HepG2 (cell line): Measurements from ENCODE around the gene TAF1C. TPM values are rescaled to one million over a fixed set of nuclear protein-coding genes. Genes with fewer than 3 reads are reported as not detected.

ENCODE experiments used
- ATAC-seq: fragments of 200-7000 bp; cut with Tn5 transposase; 3 replicates; pipeline ENCODE4 v1.9.1; 2020; ENCODE audit warnings: mild to moderate bottlenecking, moderate library complexity
- BruUV-seq: library from RNA; stranded (reverse); fragments of 400-500 nt; replicated peaks from 2 replicates; lab custom pipeline; 2021; lab: Mats Ljungman, UMichigan
- CTCF ChIA-PET: fragments of 300-600 bp; formaldehyde crosslinking; extraction: SDS; loops from one replicate; lab custom pipeline; 2021; ENCODE audit warnings: low total read pairs, inconsistent platforms, low intra/inter-chr PET ratio; lab: Yijun Ruan, JAX
- POLR2A ChIA-PET: fragments of 350-600 bp; sonication (Branson Sonifier 250); formaldehyde crosslinking; loops from one replicate; lab custom pipeline; 2020; ENCODE audit warnings: antibody characterized with exemption, inconsistent platforms; lab: Yijun Ruan, JAX
- DNase-seq: peaks from one replicate; pipeline ENCODE4 v3.0.0-alpha.2; 2015; ENCODE audit warnings: low spot score
- FAIRE-seq: peaks from 3 replicates; lab custom pipeline; 2011; peaks lifted over from hg19 to GRCh38; lab: Jason Lieb, UNC
- H2AFZ ChIP-seq: one replicate; pipeline ENCODE4 v1.6.1; 2011; ENCODE audit warnings: low read length, inconsistent platforms
- H3K27ac ChIP-seq: fragments of 300-600 bp; 3 replicates; pipeline ENCODE4 v1.8.0; 2011; ENCODE audit warnings: mixed run types, mild to moderate bottlenecking, mixed read lengths, low read length, inconsistent platforms; ENCODE audit not compliant: insufficient read depth; ENCODE audit errors: extremely low read length
- H3K27me3 ChIP-seq, 2 experiments: fragments of 200-600 bp in 1 of 2; 2 replicates in 1 of 2; 3 replicates in 1 of 2; pipeline versions ENCODE4 v1.6.0 to v1.8.0; 2011; ENCODE audit warnings: low read length in 2 of 2, mild to moderate bottlenecking in 2 of 2, moderate library complexity in 2 of 2, inconsistent platforms in 1 of 2; ENCODE audit not compliant: insufficient read depth in 2 of 2, control insufficient read depth in 1 of 2
- H3K36me3 ChIP-seq, 2 experiments: fragments of 200-600 bp in 1 of 2; replicated peaks in 1 of 2; 2 replicates in 1 of 2; 3 replicates in 1 of 2; pipeline versions ENCODE4 v1.5.1 to v1.8.0; 2011; ENCODE audit warnings: low read length in 2 of 2, inconsistent platforms in 1 of 2; ENCODE audit not compliant: insufficient read depth in 2 of 2, control insufficient read depth in 1 of 2
- H3K4me1 ChIP-seq: 2 replicates; pipeline ENCODE4 v1.5.1; 2012; ENCODE audit warnings: low read length, inconsistent platforms; ENCODE audit not compliant: insufficient read depth
- H3K4me2 ChIP-seq: 2 replicates; pipeline ENCODE4 v1.6.0; 2011; ENCODE audit warnings: low read depth, low read length, inconsistent platforms
- H3K4me3 ChIP-seq, 3 experiments: fragments of 200-600 bp in 1 of 3; sonication (generic), shearing (Covaris generic) in 1 of 3; replicated peaks in 1 of 3; 2 replicates each; pipeline ENCODE4 v1.5.1; 2011 to 2016; ENCODE audit warnings: low read length in 3 of 3, inconsistent platforms in 2 of 3, low read depth in 2 of 3, mild to moderate bottlenecking in 2 of 3, control low read depth in 1 of 3, mixed read lengths in 1 of 3; ENCODE audit not compliant: insufficient read depth in 1 of 3
- H3K79me2 ChIP-seq: one replicate; pipeline ENCODE4 v1.6.1; 2011; ENCODE audit warnings: low read length, inconsistent platforms; ENCODE audit not compliant: insufficient read depth
- H3K9ac ChIP-seq: 2 replicates; pipeline ENCODE4 v1.6.0; 2011; ENCODE audit warnings: mild to moderate bottlenecking, low read depth, low read length, inconsistent platforms; ENCODE audit not compliant: insufficient read depth
- H3K9me3 ChIP-seq: 2 replicates; pipeline ENCODE4 v1.5.1; 2012; ENCODE audit warnings: mild to moderate bottlenecking, low read length
- H4K20me1 ChIP-seq: 2 replicates; pipeline ENCODE4 v1.6.0; 2011; ENCODE audit warnings: inconsistent platforms, mild to moderate bottlenecking, low read length, moderate library complexity; ENCODE audit not compliant: insufficient read depth
- ATM ChIP-seq: fragments of 450-650 bp; IDR thresholded peaks from 2 replicates; pipeline ENCODE4 v1.7.1; 2017; ENCODE audit warnings: mild to moderate bottlenecking, borderline replicate concordance
- ZNF20 ChIP-seq: sonication (generic); formaldehyde crosslinking; IDR thresholded peaks from 2 replicates; pipeline ENCODE4 v1.4.0; 2020; ENCODE audit warnings: mild to moderate bottlenecking, moderate library complexity, missing genetic modification reagents
- ZNF629 ChIP-seq: sonication (generic); formaldehyde crosslinking; conservative IDR thresholded peaks from 2 replicates; pipeline ENCODE4 v1.5.0; 2020; ENCODE audit warnings: missing genetic modification reagents
- WGBS: methylation state at CpG from one replicate; pipeline ENCODE4 v1.1.6; 2017; ENCODE audit warnings: low lambda C conversion rate; 5-methylcytosine and 5-hydroxymethylcytosine counted together
- in situ Hi-C: cut with HindIII; loops from 2 replicates; pipeline ENCODE4 v1.10.0; 2017; ENCODE audit warnings: low pct_unique_long_range_greater_than_20kb; ENCODE audit not compliant: extremely low pct_ligation_motif_present
- intact Hi-C: fragments of 100-400 bp; cut with micrococcal nuclease; formaldehyde crosslinking; loops from one replicate; pipeline ENCODE4 v1.10.0; 2022; ENCODE audit not compliant: unreplicated experiment
- polyA plus RNA-seq, 8 experiments: library from polyadenylated mRNA; depleted of rRNA in 3 of 8; stranded (reverse) in 7 of 8; unstranded in 1 of 8; fragments of >200 nt; fragmentation: Illumina TruSeq in 4 of 8; extraction: Trizol in 4 of 8; gene quantifications; 2 replicates each; pipeline versions ENCODE4 v1.2.1 to v1.2.3, GENCODE V29; 2011 to 2016; ENCODE audit warnings: low read depth in 4 of 8, missing spikeins in 1 of 8, mixed read lengths in 1 of 8; ENCODE audit not compliant: insufficient read depth in 1 of 8
- total RNA-seq, 5 experiments: library from RNA; depleted of rRNA; stranded (reverse); fragments of >200 nt; fragmentation: Illumina TruSeq; extraction: Trizol; gene quantifications; 2 replicates each; pipeline ENCODE4 v1.2.3, GENCODE V29; 2016; ENCODE audit warnings: low read depth in 1 of 5

Gene TAF1C
- total and polyA plus RNA-seq, 2 of the 13 experiments (the other 11 are each of a cell fraction or from before 2014, with no cell fraction given), result 15.6 to 20.8 TPM

- in situ Hi-C loops (no loop called here), intact Hi-C loops (no loop called here)
- no peaks in the 10 kb centered on the region for H3K36me3 ChIP-seq
- ChIA-PET POLR2A (no interaction called here), CTCF (no interaction called here)
- H4K20me1 ChIP-seq, result no peaks in the 10 kb centered on the region
- no peak for FAIRE-seq
- no peak for ATAC-seq
- TF ChIP-seq ZNF20 (no peak), ZNF629 (CRISPR knock-in tag) (peak; percentile 62)
- no peak overlapping the region for H2AFZ ChIP-seq
- H3K4me1 ChIP-seq, result no peaks in the 10 kb centered on the region
- 7% methylated on average over 9 of the region's 9 CpGs for WGBS
- no peak overlapping the region for H3K27ac ChIP-seq
- H3K4me3 ChIP-seq, result no peak overlapping the region
- no peak overlapping the region for H3K9ac ChIP-seq
- no TSS peak for BruUV-seq
- no peaks in the 10 kb centered on the region for H3K79me2 ChIP-seq
- no peak for DNase-seq
- H3K4me2 ChIP-seq, result no peak overlapping the region
- peaks cover 0 to 80% of the 10 kb centered on the region in 2 experiments; a peak in 4 of 5 replicates for H3K27me3 ChIP-seq
- no peaks in the 10 kb centered on the region for H3K9me3 ChIP-seq
These were observed 46.9 kb upstream of the TAF1C start for GRCh38 chr16:84233748-84234147.

GRCh38 chr16:84232969-84233368 lies 46.1 kb upstream of the TAF1C start:
- H3K79me2 ChIP-seq, result no peaks in the 10 kb centered on the region
- no peak overlapping the region for H2AFZ ChIP-seq
- WGBS, result 7% methylated on average over 5 of the region's 5 CpGs
- H3K4me1 ChIP-seq, result peaks cover 4% of the 10 kb centered on the region; the same call in 1 of the 2 replicates
- no peak overlapping the region for H3K4me2 ChIP-seq
- H3K9ac ChIP-seq, result no peak overlapping the region
- in situ Hi-C loops (no loop called here), intact Hi-C loops (no loop called here)
- H3K27ac ChIP-seq, result no peak overlapping the region
- no peaks in the 10 kb centered on the region for H3K9me3 ChIP-seq
- CTCF ChIA-PET, result no interaction called here
- BruUV-seq, result no TSS peak
- H3K27me3 ChIP-seq, result peaks cover 0 to 80% of the 10 kb centered on the region in 2 experiments; a peak in 4 of 5 replicates
- no peak overlapping the region for H3K4me3 ChIP-seq
- no peaks in the 10 kb centered on the region for H3K36me3 ChIP-seq
- TF ChIP-seq ATM, result no peak
- 0 out of 2 replicates have a peak, but pooled peaks have one; percentile 22 for TF ChIP-seq ZNF629 (CRISPR knock-in tag)
- FAIRE-seq (no peak), DNase-seq (no peak), ATAC-seq (no peak)
- no peaks in the 10 kb centered on the region for H4K20me1 ChIP-seq
- POLR2A ChIA-PET, result no interaction called here
